Neutrophil (primary cell): Measurements from ENCODE around the gene ERVMER34-1.

ENCODE experiments used
- H3K27ac ChIP-seq: fragments of 200-600 bp; sonication (generic); 2 replicates; pipeline ENCODE4 v1.5.1; 2016; ENCODE audit warnings: mild to moderate bottlenecking, moderate library complexity
- H3K27me3 ChIP-seq: fragments of 200-600 bp; sonication (generic); 2 replicates; pipeline ENCODE4 v1.6.0; 2016; ENCODE audit warnings: mild to moderate bottlenecking
- H3K36me3 ChIP-seq: fragments of 200-600 bp; sonication (generic); 2 replicates; pipeline ENCODE4 v1.5.1; 2017
- H3K4me1 ChIP-seq, 2 experiments: fragments of 200-600 bp in 1 of 2; sonication (generic) in 1 of 2; 1 replicate in 1 of 2; 2 replicates in 1 of 2; pipeline versions ENCODE4 v1.5.1 to v1.6.1; 2013 to 2016; ENCODE audit warnings: low read depth in 1 of 2, low read length in 1 of 2, mild to moderate bottlenecking in 1 of 2, moderate library complexity in 1 of 2; ENCODE audit not compliant: control insufficient read depth in 1 of 2, insufficient read depth in 1 of 2
- H3K4me3 ChIP-seq, 2 experiments: fragments of 200-600 bp in 1 of 2; sonication (generic) in 1 of 2; 1 replicate in 1 of 2; 2 replicates in 1 of 2; pipeline ENCODE4 v1.5.1; 2013 to 2016; ENCODE audit warnings: low read depth in 1 of 2, low read length in 1 of 2, mild to moderate bottlenecking in 1 of 2, moderate library complexity in 1 of 2
- H3K9me3 ChIP-seq: fragments of 200-600 bp; sonication (generic); 2 replicates; pipeline ENCODE4 v1.5.1; 2016
- TF ChIP-seq, protein P1 (sequence below): fragments of 200-600 bp; sonication (generic); IDR thresholded peaks from 2 replicates; pipeline ENCODE4 v1.5.1; 2016; ENCODE audit warnings: antibody characterized with exemption

The ERVMER34-1 gene

DNA sequence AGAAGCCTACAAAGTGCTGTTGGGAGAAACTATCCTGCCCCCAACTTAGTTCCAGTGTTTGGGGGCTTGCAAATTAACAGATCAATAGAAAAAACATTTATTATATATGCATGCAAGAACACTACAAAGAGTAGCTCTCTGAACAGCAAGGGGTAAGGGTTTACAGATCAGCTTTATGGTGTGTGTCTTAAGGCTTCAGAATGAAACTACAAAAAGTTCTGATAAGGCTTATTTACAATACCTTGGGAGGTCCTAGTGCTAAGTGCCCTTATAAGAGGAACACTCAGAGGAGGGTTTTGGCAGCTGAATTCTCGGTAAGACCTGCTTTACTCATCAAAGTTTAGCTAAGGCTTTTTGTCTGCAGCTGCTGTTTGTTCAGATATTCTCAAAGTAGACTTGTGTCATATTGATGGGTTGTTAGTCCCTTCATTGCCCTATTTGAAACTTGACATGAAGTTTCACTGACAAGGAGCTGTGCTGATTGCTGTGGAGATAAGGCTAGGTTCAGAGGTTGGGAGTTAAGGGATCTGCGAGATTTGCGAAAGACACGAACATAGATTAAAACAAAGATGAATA, 7.7 kb downstream of the ERVMER34-1 start:
- TF ChIP-seq, protein P1, sequence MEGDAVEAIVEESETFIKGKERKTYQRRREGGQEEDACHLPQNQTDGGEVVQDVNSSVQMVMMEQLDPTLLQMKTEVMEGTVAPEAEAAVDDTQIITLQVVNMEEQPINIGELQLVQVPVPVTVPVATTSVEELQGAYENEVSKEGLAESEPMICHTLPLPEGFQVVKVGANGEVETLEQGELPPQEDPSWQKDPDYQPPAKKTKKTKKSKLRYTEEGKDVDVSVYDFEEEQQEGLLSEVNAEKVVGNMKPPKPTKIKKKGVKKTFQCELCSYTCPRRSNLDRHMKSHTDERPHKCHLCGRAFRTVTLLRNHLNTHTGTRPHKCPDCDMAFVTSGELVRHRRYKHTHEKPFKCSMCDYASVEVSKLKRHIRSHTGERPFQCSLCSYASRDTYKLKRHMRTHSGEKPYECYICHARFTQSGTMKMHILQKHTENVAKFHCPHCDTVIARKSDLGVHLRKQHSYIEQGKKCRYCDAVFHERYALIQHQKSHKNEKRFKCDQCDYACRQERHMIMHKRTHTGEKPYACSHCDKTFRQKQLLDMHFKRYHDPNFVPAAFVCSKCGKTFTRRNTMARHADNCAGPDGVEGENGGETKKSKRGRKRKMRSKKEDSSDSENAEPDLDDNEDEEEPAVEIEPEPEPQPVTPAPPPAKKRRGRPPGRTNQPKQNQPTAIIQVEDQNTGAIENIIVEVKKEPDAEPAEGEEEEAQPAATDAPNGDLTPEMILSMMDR, result no peak
- no peaks in the 10 kb centered on the region for H3K9me3 ChIP-seq
- H3K4me1 ChIP-seq, result no peaks in the 10 kb centered on the region
- H3K27me3 ChIP-seq, result peaks cover 1% of the 10 kb centered on the region
- H3K36me3 ChIP-seq, result no peaks in the 10 kb centered on the region
- no peak overlapping the region for H3K27ac ChIP-seq
- H3K4me3 ChIP-seq, result no peak overlapping the region

DNA sequence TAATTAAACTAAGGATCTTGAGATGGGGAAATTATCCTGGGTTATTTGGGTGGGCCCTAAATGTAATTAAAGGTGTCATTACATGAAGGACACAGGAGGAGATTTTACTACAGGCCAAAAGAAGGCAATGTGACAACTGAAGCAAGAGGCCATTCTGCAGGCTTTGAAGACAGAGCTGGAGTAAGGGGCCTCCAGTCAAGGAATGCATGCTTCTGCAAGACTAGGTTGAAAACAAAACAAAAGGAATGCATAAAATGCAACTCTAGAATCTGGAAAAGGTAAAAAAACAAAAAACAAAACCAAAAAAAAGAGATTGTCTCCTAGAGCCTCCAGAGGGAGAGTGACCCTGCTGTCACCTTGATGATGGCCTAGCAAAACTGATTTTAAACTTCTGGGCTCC, 21.6 kb downstream of the ERVMER34-1 start:
- TF ChIP-seq, protein P1, result no peak
- no peaks in the 10 kb centered on the region for H3K4me1 ChIP-seq
- no peak overlapping the region for H3K27ac ChIP-seq
- peaks cover 4% of the 10 kb centered on the region for H3K27me3 ChIP-seq
- H3K9me3 ChIP-seq, result no peaks in the 10 kb centered on the region
- no peaks in the 10 kb centered on the region for H3K36me3 ChIP-seq
- no peak overlapping the region for H3K4me3 ChIP-seq

DNA sequence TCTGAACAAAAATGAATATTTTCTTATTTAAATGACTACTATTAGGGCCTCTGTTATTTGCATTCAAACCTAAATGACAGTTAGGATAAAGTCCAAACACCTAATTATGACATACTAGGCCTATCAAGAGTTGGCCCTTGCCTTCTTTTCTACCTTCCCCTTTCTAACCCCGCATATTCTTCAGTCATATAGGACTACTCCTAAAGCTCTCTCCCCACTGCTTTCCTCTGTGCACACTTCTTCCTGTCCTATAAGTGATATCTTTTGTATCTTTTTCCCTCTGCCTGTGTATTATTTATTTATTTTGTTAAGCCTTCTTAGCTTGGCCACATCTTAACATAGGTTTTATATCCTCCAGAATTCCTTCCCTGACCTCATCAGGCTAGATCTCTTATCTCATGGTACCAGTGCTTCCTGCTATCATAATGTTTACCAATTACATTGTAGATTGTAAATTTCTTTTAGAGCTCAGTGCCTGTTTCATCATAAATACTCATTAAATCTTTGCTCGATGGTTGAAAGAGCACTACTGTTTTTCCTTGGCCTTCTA, 22.5 kb downstream of the ERVMER34-1 start:
- Histone ChIP-seq H3K9me3 (no peaks in the 10 kb centered on the region), H3K36me3 (no peaks in the 10 kb centered on the region), H3K27me3 (peaks cover 13% of the 10 kb centered on the region), H3K4me3 (no peak overlapping the region), H3K4me1 (no peaks in the 10 kb centered on the region), H3K27ac (no peak overlapping the region)
- TF ChIP-seq, protein P1, result no peak

DNA sequence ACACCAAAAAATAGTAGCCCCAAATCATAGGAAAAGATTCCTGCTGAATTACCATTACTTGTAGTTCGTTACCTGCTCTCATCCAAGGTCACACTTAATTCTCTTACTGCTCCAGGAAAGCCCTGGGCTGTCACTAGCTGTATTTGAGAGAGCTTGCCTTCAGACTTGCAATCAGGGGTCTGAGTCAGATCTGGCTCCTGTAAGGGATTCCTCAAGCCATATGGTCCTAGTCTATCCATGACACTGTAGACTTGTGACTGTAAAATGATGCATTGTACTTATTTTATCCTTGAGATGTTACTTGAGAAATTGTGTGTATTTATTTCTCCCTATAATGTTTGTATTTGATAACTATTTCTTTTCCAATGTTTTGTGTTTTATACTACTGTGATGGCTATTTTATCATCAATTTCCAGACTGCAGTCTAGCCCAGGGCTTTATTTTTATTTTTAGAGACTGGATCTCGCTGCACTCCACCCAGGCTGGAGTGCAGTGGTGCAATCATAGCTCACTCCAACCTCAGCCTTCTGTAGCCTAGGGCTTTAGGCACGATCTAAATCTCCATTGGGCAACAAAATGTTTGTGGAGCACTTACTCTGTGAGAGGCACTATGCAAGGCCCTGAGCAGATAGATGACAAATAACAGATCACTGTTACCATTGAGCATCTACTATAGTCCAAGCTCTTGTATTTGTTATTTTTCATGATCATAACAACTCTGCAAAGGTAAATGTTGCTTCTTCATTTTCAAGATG, 24.2 kb downstream of the ERVMER34-1 start:
- H3K27me3 ChIP-seq, result peaks cover 14% of the 10 kb centered on the region
- H3K27ac ChIP-seq, result no peak overlapping the region
- no peaks in the 10 kb centered on the region for H3K9me3 ChIP-seq
- H3K36me3 ChIP-seq, result no peaks in the 10 kb centered on the region
- TF ChIP-seq, protein P1, result no peak
- H3K4me1 ChIP-seq, result peaks cover 2 to 8% of the 10 kb centered on the region in 2 experiments
- no peak overlapping the region for H3K4me3 ChIP-seq

DNA sequence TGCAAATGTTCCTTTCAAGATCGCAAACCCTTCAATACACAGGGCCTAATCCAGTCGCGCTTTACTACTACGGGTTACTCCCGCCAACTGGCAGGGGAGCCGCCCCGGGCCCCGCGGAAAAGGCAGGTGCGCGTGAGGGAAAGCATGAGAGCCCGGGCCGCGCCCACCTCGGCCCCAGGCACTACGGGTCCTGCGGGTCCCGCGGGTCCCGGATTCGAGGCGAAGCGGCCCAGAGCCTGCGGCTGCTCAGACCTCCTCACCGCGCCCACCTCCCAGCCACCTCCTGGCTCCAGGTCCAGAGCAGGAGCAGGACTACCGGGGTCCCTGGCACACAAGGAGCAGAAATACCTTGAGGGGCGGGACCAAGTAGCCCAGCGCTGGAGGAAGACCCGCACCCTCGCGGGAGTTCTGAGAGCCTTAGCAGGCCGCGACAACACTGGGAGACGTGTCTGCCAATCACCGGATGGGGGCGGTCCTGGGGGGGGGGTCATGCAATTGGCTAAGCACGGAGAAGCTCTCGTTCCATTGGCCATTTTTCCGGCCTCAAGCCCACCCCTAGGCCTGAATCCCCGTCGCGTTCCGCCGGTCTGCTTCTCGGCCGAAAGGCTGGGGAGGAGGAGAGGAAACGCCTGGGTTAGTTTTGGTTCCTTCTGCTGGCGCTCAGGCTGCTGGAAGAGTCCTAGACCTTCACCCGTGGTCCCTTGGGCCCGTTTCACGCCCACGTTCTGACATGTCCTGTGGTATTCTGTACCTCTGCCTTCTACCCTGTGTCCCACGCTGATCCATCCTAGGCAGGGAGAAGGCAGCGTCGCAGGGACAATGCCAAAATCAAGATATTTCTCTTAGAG, 29.0 kb downstream of the ERVMER34-1 start:
- no peaks in the 10 kb centered on the region for H3K36me3 ChIP-seq
- no peak overlapping the region for H3K27ac ChIP-seq
- no peaks in the 10 kb centered on the region for H3K9me3 ChIP-seq
- TF ChIP-seq, protein P1, result no peak
- H3K4me1 ChIP-seq, result peaks cover 6 to 12% of the 10 kb centered on the region in 2 experiments
- peak overlapping the region; percentile 62 to 66 for H3K4me3 ChIP-seq
- peaks cover 14% of the 10 kb centered on the region for H3K27me3 ChIP-seq
